Calu3 (cell line): ENCODE measurements around the gene CLTA. TPM values are rescaled to one million over a fixed set of nuclear protein-coding genes. Genes with fewer than 3 reads are reported as not detected.
"Not testable (repeated sequence)": the region's sequence is repeated elsewhere in the genome, so short reads cannot be mapped to it uniquely, and the experiment has no call there.

Experiments used
- BruUV-seq: library from RNA; stranded (reverse); fragments of 400-500 nt; replicated peaks from 2 replicates; lab custom pipeline; 2021; lab: Mats Ljungman, UMichigan
- CTCF ChIA-PET: fragments of 300-600 bp; sonication (Branson Sonifier 250); formaldehyde crosslinking; loops from one replicate; lab custom pipeline; 2022; ENCODE audit warnings: antibody characterized with exemption; lab: Charles Lee
- DNase-seq: peaks from one replicate; pipeline ENCODE4 v3.0.0; 2022
- H3K27ac Mint-ChIP-seq: one replicate; pipeline ENCODE4 v1.8.0; 2022; ENCODE audit warnings: mixed read lengths; ENCODE audit not compliant: unreplicated experiment
- H3K27me3 Mint-ChIP-seq: one replicate; pipeline ENCODE4 v1.8.0; 2022; ENCODE audit warnings: mixed read lengths; ENCODE audit not compliant: unreplicated experiment
- H3K36me3 Mint-ChIP-seq: one replicate; pipeline ENCODE4 v1.8.0; 2022; ENCODE audit warnings: mild to moderate bottlenecking, moderate library complexity, mixed read lengths; ENCODE audit not compliant: insufficient read depth, unreplicated experiment
- H3K4me1 Mint-ChIP-seq: one replicate; pipeline ENCODE4 v1.8.0; 2022; ENCODE audit warnings: mild to moderate bottlenecking, low read depth, mixed read lengths; ENCODE audit not compliant: unreplicated experiment
- H3K4me3 Mint-ChIP-seq: one replicate; pipeline ENCODE4 v1.8.0; 2022; ENCODE audit warnings: mild to moderate bottlenecking, low read depth, moderate library complexity, mixed read lengths; ENCODE audit not compliant: unreplicated experiment
- H3K9me3 Mint-ChIP-seq: one replicate; pipeline ENCODE4 v1.8.0; 2022; ENCODE audit warnings: low read depth, mixed read lengths; ENCODE audit not compliant: unreplicated experiment
- intact Hi-C: fragments of 100-400 bp; cut with micrococcal nuclease; formaldehyde crosslinking; loops from one replicate; pipeline ENCODE4 v1.10.0; 2022; ENCODE audit not compliant: unreplicated experiment
- total RNA-seq: library from RNA; stranded (reverse); gene quantifications from 2 replicates; pipeline ENCODE4 v1.2.3, GENCODE V29; 2022
- TF ChIP-seq, protein P1 (sequence below): fragments of 200-600 bp; IDR thresholded peaks from one replicate; pipeline ENCODE4 v1.8.0; 2022; ENCODE audit warnings: antibody characterized with exemption; ENCODE audit not compliant: unreplicated experiment

CLTA gene
- total RNA-seq, 1 experiment from 2014 or later: 85.5 TPM

DNA sequence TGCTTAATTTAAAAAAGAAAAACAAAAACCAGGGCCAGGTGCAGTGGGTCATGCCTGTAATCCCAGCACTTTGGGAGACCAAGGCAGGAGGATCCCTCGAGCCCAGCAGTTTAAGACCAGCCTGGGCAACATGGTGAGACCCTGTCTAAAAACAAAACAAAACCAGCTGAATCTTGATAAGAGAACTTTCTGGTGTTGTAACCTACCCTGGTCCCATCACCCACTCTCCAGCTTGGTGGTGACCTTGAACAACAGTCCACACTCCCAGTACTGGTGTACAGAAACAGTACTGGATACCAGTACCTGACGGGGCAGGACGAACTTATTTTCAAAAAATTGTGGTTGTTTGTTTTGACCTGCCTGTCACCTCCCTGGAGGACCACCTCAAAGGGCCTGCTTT is 30.9 kb downstream of the CLTA start:
- no peaks in the 10 kb centered on the region for H3K9me3 Mint-ChIP-seq
- TF ChIP-seq, protein P1, sequence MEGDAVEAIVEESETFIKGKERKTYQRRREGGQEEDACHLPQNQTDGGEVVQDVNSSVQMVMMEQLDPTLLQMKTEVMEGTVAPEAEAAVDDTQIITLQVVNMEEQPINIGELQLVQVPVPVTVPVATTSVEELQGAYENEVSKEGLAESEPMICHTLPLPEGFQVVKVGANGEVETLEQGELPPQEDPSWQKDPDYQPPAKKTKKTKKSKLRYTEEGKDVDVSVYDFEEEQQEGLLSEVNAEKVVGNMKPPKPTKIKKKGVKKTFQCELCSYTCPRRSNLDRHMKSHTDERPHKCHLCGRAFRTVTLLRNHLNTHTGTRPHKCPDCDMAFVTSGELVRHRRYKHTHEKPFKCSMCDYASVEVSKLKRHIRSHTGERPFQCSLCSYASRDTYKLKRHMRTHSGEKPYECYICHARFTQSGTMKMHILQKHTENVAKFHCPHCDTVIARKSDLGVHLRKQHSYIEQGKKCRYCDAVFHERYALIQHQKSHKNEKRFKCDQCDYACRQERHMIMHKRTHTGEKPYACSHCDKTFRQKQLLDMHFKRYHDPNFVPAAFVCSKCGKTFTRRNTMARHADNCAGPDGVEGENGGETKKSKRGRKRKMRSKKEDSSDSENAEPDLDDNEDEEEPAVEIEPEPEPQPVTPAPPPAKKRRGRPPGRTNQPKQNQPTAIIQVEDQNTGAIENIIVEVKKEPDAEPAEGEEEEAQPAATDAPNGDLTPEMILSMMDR: no peak
- no TSS peak for BruUV-seq
- no peak overlapping the region for H3K27ac Mint-ChIP-seq
- no peaks in the 10 kb centered on the region for H3K27me3 Mint-ChIP-seq
- intact Hi-C loops: no loop called here
- DNase-seq: no peak
- H3K36me3 Mint-ChIP-seq: peaks cover 36% of the 10 kb centered on the region
- no peak overlapping the region for H3K4me3 Mint-ChIP-seq
- CTCF ChIA-PET: no interaction called here
- H3K4me1 Mint-ChIP-seq: no peaks in the 10 kb centered on the region

DNA sequence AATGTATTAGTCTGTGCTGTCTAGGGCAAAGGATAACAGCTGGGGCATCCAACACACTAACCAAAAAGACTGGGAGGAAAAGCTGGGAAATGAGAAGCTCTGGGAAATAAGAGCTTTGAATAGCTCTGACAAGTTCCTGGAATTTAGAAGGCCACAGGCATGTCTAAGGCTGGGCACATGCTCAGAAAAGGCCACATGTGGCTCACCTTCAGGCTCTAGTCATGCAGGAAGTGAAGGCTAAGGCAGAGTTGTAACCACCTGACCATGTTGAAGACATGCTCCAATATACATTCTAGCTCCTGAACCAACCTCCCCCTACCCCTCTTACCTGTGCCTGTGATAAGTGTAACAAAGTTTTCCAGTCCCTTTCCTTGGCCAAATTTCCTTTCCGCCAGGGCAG is 31.7 kb downstream of the CLTA start:
- Mint-ChIP-seq H3K27ac (no peak overlapping the region), H3K27me3 (no peaks in the 10 kb centered on the region), H3K36me3 (peaks cover 30% of the 10 kb centered on the region), H3K4me1 (no peaks in the 10 kb centered on the region), H3K4me3 (no peak overlapping the region), H3K9me3 (no peaks in the 10 kb centered on the region)
- CTCF ChIA-PET: no interaction called here
- TF ChIP-seq, protein P1: no peak
- intact Hi-C loops: no loop called here
- no peak for DNase-seq
- no TSS peak for BruUV-seq

DNA sequence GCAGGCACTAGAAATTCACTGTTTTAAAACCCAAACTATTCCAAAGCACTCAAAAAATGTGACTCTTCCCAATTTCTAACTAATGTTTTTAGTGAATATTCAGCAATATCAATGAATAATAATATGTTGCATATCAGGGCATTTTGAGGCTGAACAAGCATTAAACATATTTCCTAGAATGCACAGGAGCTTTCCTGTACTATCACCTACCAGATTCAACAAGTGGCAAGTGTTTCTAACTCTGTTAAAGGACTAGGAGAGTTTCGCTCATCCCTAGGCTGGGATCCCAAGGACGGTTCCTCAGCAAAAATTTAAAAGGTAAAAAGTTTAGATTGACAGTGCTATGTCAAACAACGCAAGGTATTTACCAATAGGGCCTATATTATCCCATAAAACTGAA is 46.5 kb downstream of the CLTA start:
- DNase-seq: no peak
- Mint-ChIP-seq H3K4me3 (no peak overlapping the region), H3K4me1 (no peaks in the 10 kb centered on the region), H3K27ac (no peak overlapping the region), H3K9me3 (no peaks in the 10 kb centered on the region), H3K36me3 (peaks cover 16% of the 10 kb centered on the region), H3K27me3 (no peaks in the 10 kb centered on the region)
- TF ChIP-seq, protein P1: no peak
- BruUV-seq: no TSS peak
- intact Hi-C loops: no loop called here
- CTCF ChIA-PET: no interaction called here

DNA sequence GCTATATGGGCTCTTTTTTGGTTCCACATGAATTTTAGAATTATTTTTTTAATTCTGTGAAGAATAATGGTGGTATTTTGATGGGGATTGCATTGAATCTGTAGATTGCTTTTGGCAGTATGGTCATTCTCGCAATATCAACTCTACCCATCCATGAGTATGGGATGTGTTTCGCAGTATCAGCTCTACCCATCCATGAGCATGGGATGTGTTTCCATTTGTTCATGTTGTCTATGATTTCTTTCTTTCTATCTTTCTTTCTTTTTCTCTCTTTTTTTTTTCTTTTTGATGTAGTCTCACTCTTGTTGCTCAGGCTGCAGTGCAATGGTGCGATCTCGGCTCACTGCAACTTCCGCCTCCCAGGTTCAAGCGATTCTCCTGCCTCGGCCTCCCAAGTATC is 48.5 kb downstream of the CLTA start:
- intact Hi-C loops, H3K4me1 Mint-ChIP-seq, H3K9me3 Mint-ChIP-seq, H3K27ac Mint-ChIP-seq, H3K4me3 Mint-ChIP-seq, H3K27me3 Mint-ChIP-seq, BruUV-seq, DNase-seq: not testable (repeated sequence)
- CTCF ChIA-PET: interaction anchor here (0.6 kb wide), 1 partner anchor 76 kb away, joined by 5 read pairs; no protein-coding TSS in a partner anchor
- H3K36me3 Mint-ChIP-seq: peaks cover 16% of the 10 kb centered on the region

DNA sequence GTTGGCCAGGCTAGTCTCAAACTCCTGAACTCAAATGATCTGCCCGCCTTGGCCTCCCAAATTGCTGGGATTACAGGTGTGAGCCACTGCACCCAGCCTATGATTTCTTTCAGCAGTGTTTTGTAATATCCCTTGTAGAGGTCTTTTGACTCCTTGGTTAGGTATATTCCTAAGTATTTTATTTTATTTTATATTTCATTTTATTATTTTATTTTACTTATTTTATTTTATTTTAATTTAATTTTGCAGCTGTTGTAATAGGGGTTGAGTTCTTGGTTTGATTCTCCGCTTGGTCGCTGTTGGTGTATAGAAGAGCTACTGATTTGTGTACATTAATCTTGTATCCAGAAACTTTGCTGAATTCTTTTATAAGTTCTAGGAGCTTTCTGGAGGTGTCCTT is 49.0 kb downstream of the CLTA start:
- H3K27me3 Mint-ChIP-seq, H3K4me1 Mint-ChIP-seq, H3K9me3 Mint-ChIP-seq, BruUV-seq, H3K4me3 Mint-ChIP-seq, intact Hi-C loops, H3K27ac Mint-ChIP-seq, DNase-seq: not testable (repeated sequence)
- CTCF ChIA-PET: interaction anchor here (0.6 kb wide), 1 partner anchor 75 kb away, joined by 5 read pairs; no protein-coding TSS in a partner anchor
- peaks cover 16% of the 10 kb centered on the region for H3K36me3 Mint-ChIP-seq
